ENCODE data around the gene INPP5A.
"Not testable (repeated sequence)": the region's sequence is repeated elsewhere in the genome, so short reads cannot be mapped to it uniquely, and the experiment has no call there.

Gene INPP5A

GRCh38 chr10:132779549-132780294 is 242.1 kb downstream of the INPP5A start:
- DNase-seq, result no peak

- DNase-seq, result no peak
Measured at GRCh38 chr10:132780356-132780755, 242.8 kb downstream of the INPP5A start.

- DNase-seq, result no peak
Measured at GRCh38 chr10:132781556-132781955, 244.0 kb downstream of the INPP5A start.

GRCh38 chr10:132783165-132783939 is 245.8 kb downstream of the INPP5A start:
- DNase-seq, result no peak

GRCh38 chr10:132783940-132784865 is 246.6 kb downstream of the INPP5A start:
- no peak for DNase-seq

GRCh38 chr10:132784866-132785722 is 247.5 kb downstream of the INPP5A start:
- no peak for DNase-seq

- DNase-seq, result no peak
Measured at GRCh38 chr10:132785723-132786475, 248.3 kb downstream of the INPP5A start, which contains the start of gene NKX6-2. Gene NKX6-2, minus strand, starts transcription at chr10:132786147. Its CDS starts 199 bp downstream, at chr10:132785948.

GRCh38 chr10:132786476-132786883 is 248.9 kb downstream of the INPP5A start:
- no peak for DNase-seq

- no peak for DNase-seq
Measured at GRCh38 chr10:132786884-132787494, 249.4 kb downstream of the INPP5A start.

- peak; percentile 0 for DNase-seq
Measured at GRCh38 chr10:132787495-132788179, 250.1 kb downstream of the INPP5A start.

GRCh38 chr10:132788180-132788830 is 250.7 kb downstream of the INPP5A start:
- DNase-seq, result no peak

GRCh38 chr10:132788831-132789219 is 251.2 kb downstream of the INPP5A start:
- no peak for DNase-seq

GRCh38 chr10:132789659-132790148 is 252.1 kb downstream of the INPP5A start:
- no peak for DNase-seq

- DNase-seq, result no peak
Measured at GRCh38 chr10:132790470-132790869, 252.9 kb downstream of the INPP5A start.

GRCh38 chr10:132790934-132791829 is 253.6 kb downstream of the INPP5A start:
- DNase-seq, result no peak

GRCh38 chr10:132792099-132792498 is 254.5 kb downstream of the INPP5A start:
- not testable (repeated sequence) for DNase-seq

- no peak for DNase-seq
Measured at GRCh38 chr10:132792796-132793195, 255.2 kb downstream of the INPP5A start.

GRCh38 chr10:132793213-132793612 is 255.6 kb downstream of the INPP5A start:
- no peak for DNase-seq
